GM23248 (cell line): Measurements from ENCODE around the gene WDR54.
"Not testable (repeated sequence)": the region's sequence is repeated elsewhere in the genome, so short reads cannot be mapped to it uniquely, and the experiment has no call there.

Source experiments
- EZH2 ChIP-seq: fragments of 200-600 bp; sonication (generic); IDR thresholded peaks from 2 replicates; pipeline ENCODE4 v1.6.1; 2018; ENCODE audit warnings: antibody characterized with exemption, mild to moderate bottlenecking; ENCODE audit not compliant: insufficient read depth, poor library complexity, severe bottlenecking
- EZH2phosphoT487 ChIP-seq: fragments of 200-600 bp; sonication (generic); IDR thresholded peaks from 2 replicates; pipeline ENCODE4 v1.6.1; 2018; ENCODE audit warnings: antibody characterized with exemption, moderate library complexity, mild to moderate bottlenecking, low read depth; ENCODE audit not compliant: insufficient read depth

DNA sequence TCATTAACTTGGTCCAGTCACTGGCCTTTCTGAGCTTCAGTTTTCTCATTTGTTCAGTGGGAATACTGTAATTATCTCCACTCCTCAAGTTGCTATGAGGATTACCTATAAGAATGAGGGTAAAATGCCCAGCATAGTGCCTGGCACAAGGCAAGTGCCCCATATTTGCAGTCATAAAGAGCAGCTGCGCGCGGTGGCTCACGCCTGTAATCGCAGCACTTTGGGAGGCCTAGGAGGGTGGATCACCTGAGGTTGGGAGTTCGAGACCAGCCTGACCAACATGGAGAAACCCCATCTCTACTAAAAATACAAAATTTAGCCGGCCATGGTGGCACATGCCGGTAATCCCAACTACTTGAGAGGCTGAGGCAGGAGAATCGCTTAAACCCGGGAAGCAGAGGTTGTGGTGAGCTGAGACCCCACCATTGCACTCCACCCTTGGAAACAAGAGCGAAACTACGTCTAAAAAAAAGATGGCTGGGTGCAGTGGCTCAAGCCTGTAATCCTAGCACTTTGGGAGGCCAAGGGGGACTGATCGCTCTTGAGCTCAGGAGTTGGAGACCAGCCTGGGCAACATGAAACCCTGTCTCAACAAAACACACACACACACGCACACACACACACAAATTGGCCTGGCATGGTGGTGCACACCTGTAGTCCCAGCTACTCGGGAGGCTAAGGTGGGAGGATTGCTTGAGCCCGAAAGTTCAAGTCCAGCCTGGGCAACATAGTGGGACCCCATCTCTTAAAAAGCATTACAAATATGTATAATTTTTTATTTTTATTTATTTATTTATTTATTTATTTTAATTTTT lies 21.2 kb downstream of the WDR54 start:
- not testable (repeated sequence) for TF ChIP-seq EZH2, EZH2phosphoT487
